Measurements from ENCODE around the gene CDH4.
A peak's percentile ranks its signal among the peaks of the same experiment; 100 is the strongest.

The CDH4 gene

GRCh38 chr20:61558726-61559125 lies 306.7 kb downstream of the CDH4 start:
- no peak for TF ChIP-seq CTCF (conservative IDR thresholded peaks at IDR 0.05; ENCODE audit: low read depth)
- ChIA-PET POLR2A (ENCODE audit: low non-redundant PET) (no interaction called here), CTCF (no interaction called here)
- DNase-seq (ENCODE audit: low spot score), result peak; percentile 41
- H3K27ac ChIP-seq, result peak overlapping the region; percentile 15; the same call in 1 of the 2 replicates

- H3K27ac ChIP-seq, result no peak overlapping the region
- no peak for DNase-seq (ENCODE audit: low spot score)
- ChIA-PET POLR2A (ENCODE audit: low non-redundant PET) (interaction anchor here (0.7 kb wide), 1 partner anchor 134 kb away, joined by 7 read pairs; no protein-coding TSS in a partner anchor), CTCF (interaction anchor here (0.6 kb wide), 1 partner anchor 80 kb away, joined by 3 read pairs; no protein-coding TSS in a partner anchor)
- no peak for TF ChIP-seq CTCF (conservative IDR thresholded peaks at IDR 0.05; ENCODE audit: low read depth)
These were observed 307.8 kb downstream of the CDH4 start for GRCh38 chr20:61559706-61560315.

- DNase-seq (ENCODE audit: low spot score), result peak; percentile 27
- CTCF ChIA-PET, result interaction anchor here (0.6 to 0.7 kb wide), 2 partner anchors 22 to 1347 kb away, joined by 3 to 5 read pairs; no protein-coding TSS in a partner anchor
- no peak; the same call in 1 of the 2 replicates for TF ChIP-seq CTCF (conservative IDR thresholded peaks at IDR 0.05; ENCODE audit: low read depth)
- POLR2A ChIA-PET (ENCODE audit: low non-redundant PET), result no interaction called here
- no peak overlapping the region for H3K27ac ChIP-seq
These were observed 308.3 kb downstream of the CDH4 start for GRCh38 chr20:61560361-61560853.

- CTCF ChIA-PET, result interaction anchor here (0.6 kb wide), 1 partner anchor 23 kb away, joined by 3 read pairs; no protein-coding TSS in a partner anchor
- POLR2A ChIA-PET (ENCODE audit: low non-redundant PET), result no interaction called here
- H3K27ac ChIP-seq, result no peak overlapping the region
- DNase-seq (ENCODE audit: low spot score), result no peak
- TF ChIP-seq CTCF (conservative IDR thresholded peaks at IDR 0.05; ENCODE audit: low read depth), result no peak
These were observed 309.2 kb downstream of the CDH4 start for GRCh38 chr20:61561111-61561830.

- H3K27ac ChIP-seq, result no peak overlapping the region
- TF ChIP-seq CTCF (conservative IDR thresholded peaks at IDR 0.05; ENCODE audit: low read depth), result no peak
- no peak for DNase-seq (ENCODE audit: low spot score)
- CTCF ChIA-PET, result no interaction called here
- POLR2A ChIA-PET (ENCODE audit: low non-redundant PET), result no interaction called here
These were observed 310.4 kb downstream of the CDH4 start for GRCh38 chr20:61562491-61562890.

- POLR2A ChIA-PET (ENCODE audit: low non-redundant PET), result no interaction called here
- no peak for TF ChIP-seq CTCF (conservative IDR thresholded peaks at IDR 0.05; ENCODE audit: low read depth)
- H3K27ac ChIP-seq, result no peak overlapping the region
- no peak for DNase-seq (ENCODE audit: low spot score)
- CTCF ChIA-PET, result interaction anchor here (0.6 to 0.8 kb wide), 2 partner anchors 13 to 27 kb away, joined by 3 read pairs; no protein-coding TSS in a partner anchor
These were observed 310.9 kb downstream of the CDH4 start for GRCh38 chr20:61562897-61563504.
